ENCODE measurements around the gene KCNQ1. TPM values are rescaled to one million over a fixed set of nuclear protein-coding genes. Genes with fewer than 3 reads are reported as not detected.

The KCNQ1 gene
- total and polyA plus RNA-seq, 9 donors, result 1.4 to 17.2 (median 3.8) TPM

- TF ChIP-seq POLR2A (IDR thresholded peaks at IDR 0.05), result no peak
- no peak for TF ChIP-seq CTCF (IDR thresholded peaks at IDR 0.05)
- TF ChIP-seq EP300 (IDR thresholded peaks at IDR 0.05), result no peak
- peak; percentile 35 to 59 (median 46) for DNase-seq
- intact Hi-C loops (cut with DNase I), result loop anchor here in 1 of 4 donors (5.0 kb wide), 1 partner anchor 76 kb away; no protein-coding TSS in a partner anchor
- H3K4me3 ChIP-seq, result no peak overlapping the region
- H3K36me3 ChIP-seq, result no peaks in the 10 kb centered on the region
- no peaks in the 10 kb centered on the region for H3K27me3 ChIP-seq
- no peaks in the 10 kb centered on the region for H3K9me3 ChIP-seq
- peak overlapping the region; percentile 81 to 86 for H3K27ac ChIP-seq
- peaks cover 26% of the 10 kb centered on the region for H3K4me1 ChIP-seq (ENCODE audit: insufficient read depth)
- 81 to 89% (median 84%) methylated on average over 24 of the region's 24 CpGs for WGBS, 3 donors
These were observed 361.7 kb downstream of the KCNQ1 start for GRCh38 chr11:2806351-2807024.

GRCh38 chr11:2807025-2807681 is 362.3 kb downstream of the KCNQ1 start:
- H3K4me1 ChIP-seq (ENCODE audit: insufficient read depth), result peaks cover 32% of the 10 kb centered on the region
- H3K27ac ChIP-seq, result peak overlapping the region; percentile 81 to 86
- no peaks in the 10 kb centered on the region for H3K27me3 ChIP-seq
- H3K4me3 ChIP-seq, result no peak overlapping the region
- no peaks in the 10 kb centered on the region for H3K36me3 ChIP-seq
- intact Hi-C loops (cut with DNase I), result loop anchor here in 1 of 4 donors (5.0 kb wide), 1 partner anchor 75 kb away; no protein-coding TSS in a partner anchor
- no peaks in the 10 kb centered on the region for H3K9me3 ChIP-seq
- no peak for TF ChIP-seq EP300 (IDR thresholded peaks at IDR 0.05)
- TF ChIP-seq CTCF (IDR thresholded peaks at IDR 0.05), result no peak
- TF ChIP-seq POLR2A (IDR thresholded peaks at IDR 0.05), result no peak
- 20 to 23% (median 21%) methylated on average over 39 of the region's 39 CpGs for WGBS, 3 donors
- DNase-seq, result peak; percentile 89 to 94 (median 91)

- Histone ChIP-seq H3K4me3 (no peak overlapping the region), H3K27ac (peak overlapping the region; percentile 81 to 86), H3K27me3 (no peaks in the 10 kb centered on the region), H3K4me1 (ENCODE audit: insufficient read depth) (peaks cover 38% of the 10 kb centered on the region), H3K36me3 (no peaks in the 10 kb centered on the region), H3K9me3 (no peaks in the 10 kb centered on the region)
- TF ChIP-seq POLR2A (IDR thresholded peaks at IDR 0.05), result no peak
- no peak for TF ChIP-seq EP300 (IDR thresholded peaks at IDR 0.05)
- no peak for TF ChIP-seq CTCF (IDR thresholded peaks at IDR 0.05)
- WGBS, 3 donors, result 70 to 75% (median 70%) methylated on average over 11 of the region's 11 CpGs
- peak; percentile 36 to 62 (median 59) for DNase-seq
- intact Hi-C loops (cut with DNase I), result loop anchor here in 1 of 4 donors (5.0 kb wide), 1 partner anchor 74 kb away; no protein-coding TSS in a partner anchor
These were observed 363.0 kb downstream of the KCNQ1 start for GRCh38 chr11:2807801-2808241.

GRCh38 chr11:2808850-2809846 is 364.3 kb downstream of the KCNQ1 start:
- H3K27me3 ChIP-seq, result no peaks in the 10 kb centered on the region
- H3K36me3 ChIP-seq, result no peaks in the 10 kb centered on the region
- intact Hi-C loops (cut with DNase I), result loop anchor here in 1 of 4 donors (5.0 kb wide), 1 partner anchor 73 kb away; no protein-coding TSS in a partner anchor
- H3K9me3 ChIP-seq, result no peaks in the 10 kb centered on the region
- DNase-seq, result peak; percentile 33 to 65 (median 61)
- TF ChIP-seq POLR2A (IDR thresholded peaks at IDR 0.05), result no peak
- TF ChIP-seq CTCF (IDR thresholded peaks at IDR 0.05), result no peak
- no peak for TF ChIP-seq EP300 (IDR thresholded peaks at IDR 0.05)
- H3K4me1 ChIP-seq (ENCODE audit: insufficient read depth), result peaks cover 40% of the 10 kb centered on the region
- 59 to 72% (median 61%) methylated on average over 15 of the region's 15 CpGs for WGBS, 3 donors
- H3K4me3 ChIP-seq, result no peak overlapping the region
- H3K27ac ChIP-seq, result peak overlapping the region in 1 of 2 donors; percentile 38
